ENCODE data around the gene PRDM4. TPM values are rescaled to one million over a fixed set of nuclear protein-coding genes. Genes with fewer than 3 reads are reported as not detected.

The PRDM4 gene, protein sequence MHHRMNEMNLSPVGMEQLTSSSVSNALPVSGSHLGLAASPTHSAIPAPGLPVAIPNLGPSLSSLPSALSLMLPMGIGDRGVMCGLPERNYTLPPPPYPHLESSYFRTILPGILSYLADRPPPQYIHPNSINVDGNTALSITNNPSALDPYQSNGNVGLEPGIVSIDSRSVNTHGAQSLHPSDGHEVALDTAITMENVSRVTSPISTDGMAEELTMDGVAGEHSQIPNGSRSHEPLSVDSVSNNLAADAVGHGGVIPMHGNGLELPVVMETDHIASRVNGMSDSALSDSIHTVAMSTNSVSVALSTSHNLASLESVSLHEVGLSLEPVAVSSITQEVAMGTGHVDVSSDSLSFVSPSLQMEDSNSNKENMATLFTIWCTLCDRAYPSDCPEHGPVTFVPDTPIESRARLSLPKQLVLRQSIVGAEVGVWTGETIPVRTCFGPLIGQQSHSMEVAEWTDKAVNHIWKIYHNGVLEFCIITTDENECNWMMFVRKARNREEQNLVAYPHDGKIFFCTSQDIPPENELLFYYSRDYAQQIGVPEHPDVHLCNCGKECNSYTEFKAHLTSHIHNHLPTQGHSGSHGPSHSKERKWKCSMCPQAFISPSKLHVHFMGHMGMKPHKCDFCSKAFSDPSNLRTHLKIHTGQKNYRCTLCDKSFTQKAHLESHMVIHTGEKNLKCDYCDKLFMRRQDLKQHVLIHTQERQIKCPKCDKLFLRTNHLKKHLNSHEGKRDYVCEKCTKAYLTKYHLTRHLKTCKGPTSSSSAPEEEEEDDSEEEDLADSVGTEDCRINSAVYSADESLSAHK
- polyA plus RNA-seq (2012; ENCODE audit: missing spikeins), result 9.3 TPM

DNA sequence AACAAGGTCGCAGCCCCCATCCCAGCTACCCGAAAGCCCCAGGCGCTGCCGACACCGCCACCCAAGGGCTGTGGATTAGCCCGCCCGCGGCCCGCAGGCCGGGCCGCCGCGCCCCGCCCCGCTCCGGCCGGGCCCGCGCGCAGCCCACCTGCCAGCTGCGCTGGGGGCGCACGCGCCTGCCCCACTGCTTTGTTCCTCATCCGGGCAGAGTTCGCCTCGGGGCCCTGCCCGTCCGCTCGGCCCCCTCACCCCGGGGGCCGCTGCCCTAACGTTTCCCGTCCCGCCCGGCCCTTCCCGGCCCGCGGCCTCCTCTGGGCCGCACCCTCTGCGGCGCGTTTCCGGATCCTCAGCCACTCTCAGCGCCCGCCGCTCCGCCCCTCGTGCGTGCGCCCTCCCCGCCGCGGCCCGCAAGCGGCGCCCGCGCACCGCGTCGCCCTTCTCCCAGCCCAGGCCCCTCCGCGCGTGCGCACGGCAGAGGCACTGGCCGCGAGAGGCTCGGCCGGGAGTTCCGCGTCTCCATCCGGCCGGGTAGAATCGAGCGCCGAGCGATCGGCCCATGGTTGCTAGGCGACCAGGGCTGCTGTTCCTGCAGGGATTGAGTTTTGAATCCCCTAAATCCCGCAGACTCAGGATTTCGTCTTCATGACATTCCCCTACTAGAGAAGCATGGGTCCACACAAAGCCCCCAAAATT is at the start of gene PRDM4:
Gene PRDM4, minus strand, starts transcription at position 329 of the 693 bp plus-strand sequence. CDS start 622 bp downstream, outside the sequence.
- peak; percentile 95 for FAIRE-seq
- peak; percentile 91 for DNase-seq (ENCODE audit: insufficient read length)
- peak; percentile 78; the same call in 1 of the 2 replicates for TF ChIP-seq POLR2AphosphoS5 (IDR thresholded peaks at IDR 0.05; ENCODE audit: low read depth, low read length)
- no peak for TF ChIP-seq TAF1 (IDR thresholded peaks at IDR 0.05; ENCODE audit: borderline replicate concordance, low read depth, low read length)
- peak; percentile 92 for TF ChIP-seq POLR2A (IDR thresholded peaks at IDR 0.05; ENCODE audit: low read depth, low read length)

DNA sequence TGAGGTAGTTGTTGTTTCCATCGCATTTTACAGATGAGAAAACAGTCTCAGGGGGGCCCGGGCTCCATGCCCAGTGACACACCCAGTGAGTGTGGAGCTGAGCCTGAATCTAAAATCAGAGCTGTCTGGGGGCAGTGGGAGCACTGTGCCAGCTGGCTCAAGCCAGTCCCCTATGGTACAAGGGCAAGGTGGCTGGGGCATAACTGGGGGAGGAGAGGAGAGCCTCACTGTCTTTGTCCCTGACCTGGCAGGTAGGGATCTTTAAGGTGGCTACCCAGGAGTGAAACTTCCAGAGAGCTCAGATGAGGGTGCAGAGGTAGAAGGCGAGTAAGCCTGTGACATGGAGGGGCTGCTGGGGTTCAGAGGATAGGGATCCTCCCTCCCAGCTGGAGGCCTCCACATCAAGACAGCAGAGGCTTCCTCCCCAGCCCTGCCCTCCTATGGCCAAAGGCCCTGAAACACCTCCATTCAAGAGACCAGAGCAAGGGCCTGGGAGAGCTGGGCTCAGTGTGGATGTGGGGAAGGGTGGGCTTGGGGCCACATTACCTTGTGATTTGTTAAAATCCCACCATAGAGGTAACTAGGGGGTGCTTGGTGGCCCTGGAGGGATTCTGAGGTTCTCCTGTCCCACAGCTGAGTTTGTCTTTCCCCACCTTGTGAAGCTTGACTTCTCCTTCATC is 46.7 kb upstream of the PRDM4 start:
- DNase-seq (ENCODE audit: insufficient read length) (no peak), FAIRE-seq (no peak)
- TF ChIP-seq POLR2AphosphoS5 (IDR thresholded peaks at IDR 0.05; ENCODE audit: low read depth, low read length), result no peak
- TF ChIP-seq POLR2A (IDR thresholded peaks at IDR 0.05; ENCODE audit: low read depth, low read length), result no peak
- no peak for TF ChIP-seq TAF1 (IDR thresholded peaks at IDR 0.05; ENCODE audit: borderline replicate concordance, low read depth, low read length)

DNA sequence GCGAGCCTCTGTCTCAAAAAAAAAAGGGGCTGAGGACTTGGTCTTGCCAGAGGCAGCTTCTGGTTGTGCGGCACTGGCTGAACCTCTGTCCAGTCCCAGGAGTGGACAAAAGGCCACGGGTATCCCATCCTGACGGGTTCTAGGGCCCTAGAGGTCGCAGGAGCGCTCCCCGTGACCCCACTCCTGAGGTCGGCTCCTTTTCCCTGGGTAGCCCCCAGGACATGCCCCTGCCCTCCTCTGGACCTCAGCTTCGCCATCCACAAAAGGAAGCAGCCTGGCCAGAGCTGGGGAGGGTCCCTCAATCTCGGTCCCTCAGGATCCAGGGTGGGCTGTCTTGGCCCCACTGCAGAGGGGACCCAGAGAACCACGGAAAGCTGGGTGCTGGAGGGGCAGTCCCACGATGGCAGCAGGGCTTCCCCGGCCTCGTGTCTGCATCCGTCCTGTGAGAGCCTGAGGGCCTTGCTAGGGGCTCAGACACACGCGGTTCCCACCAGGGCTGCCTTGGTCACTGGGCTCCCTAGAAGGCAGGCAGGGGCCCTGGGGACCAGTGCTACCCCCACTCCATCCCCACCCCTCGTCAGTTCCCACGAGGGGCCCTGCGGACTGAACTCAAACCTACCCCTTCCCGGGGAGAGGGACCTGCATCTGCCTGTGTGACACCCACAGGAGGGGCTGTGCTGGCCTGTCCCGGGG is 44.7 kb upstream of the PRDM4 start:
- FAIRE-seq (no peak), DNase-seq (ENCODE audit: insufficient read length) (no peak)
- TF ChIP-seq POLR2AphosphoS5 (IDR thresholded peaks at IDR 0.05; ENCODE audit: low read depth, low read length) (no peak), TAF1 (IDR thresholded peaks at IDR 0.05; ENCODE audit: borderline replicate concordance, low read depth, low read length) (no peak), POLR2A (IDR thresholded peaks at IDR 0.05; ENCODE audit: low read depth, low read length) (no peak)

DNA sequence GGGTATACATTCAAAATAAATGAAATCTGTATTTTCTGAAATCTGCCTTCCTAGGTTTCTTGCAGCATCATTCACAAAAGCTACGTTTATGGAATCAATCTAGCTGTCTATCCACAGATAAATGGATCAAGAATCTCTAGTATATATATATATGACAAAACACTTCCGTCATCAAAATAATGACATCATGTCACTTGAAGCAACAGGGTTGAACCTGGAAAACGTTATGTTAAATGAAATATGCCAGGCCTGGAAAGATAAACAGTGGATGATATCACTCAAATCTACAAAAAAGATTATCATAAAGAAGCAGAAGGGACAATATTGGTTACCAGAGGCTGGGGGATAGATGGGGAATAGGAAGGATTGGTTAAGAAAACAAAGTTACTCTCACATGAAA is 42.2 kb upstream of the PRDM4 start:
- DNase-seq (ENCODE audit: insufficient read length) (no peak), FAIRE-seq (no peak)
- TF ChIP-seq POLR2AphosphoS5 (IDR thresholded peaks at IDR 0.05; ENCODE audit: low read depth, low read length), result no peak
- no peak for TF ChIP-seq POLR2A (IDR thresholded peaks at IDR 0.05; ENCODE audit: low read depth, low read length)
- TF ChIP-seq TAF1 (IDR thresholded peaks at IDR 0.05; ENCODE audit: borderline replicate concordance, low read depth, low read length), result no peak

DNA sequence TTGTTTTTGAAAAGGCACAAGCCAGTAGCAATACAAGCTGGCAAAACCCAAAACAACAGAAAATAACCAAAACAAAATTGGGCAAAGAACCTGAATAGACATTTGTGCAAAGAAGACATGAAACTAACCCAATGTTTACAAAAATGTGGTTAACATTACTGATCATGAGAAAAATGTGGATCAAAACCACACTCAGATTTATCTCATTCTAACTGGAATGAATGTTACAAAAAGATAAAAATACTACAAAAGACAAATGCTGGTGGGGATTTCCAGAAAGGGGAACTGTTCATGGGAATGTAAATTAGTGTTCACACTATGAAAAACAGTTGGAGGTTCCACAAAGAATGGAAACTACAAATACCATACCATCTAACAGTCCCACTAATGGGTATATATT is 40.2 kb upstream of the PRDM4 start:
- no peak for TF ChIP-seq TAF1 (IDR thresholded peaks at IDR 0.05; ENCODE audit: borderline replicate concordance, low read depth, low read length)
- no peak for TF ChIP-seq POLR2A (IDR thresholded peaks at IDR 0.05; ENCODE audit: low read depth, low read length)
- no peak for TF ChIP-seq POLR2AphosphoS5 (IDR thresholded peaks at IDR 0.05; ENCODE audit: low read depth, low read length)
- no peak for FAIRE-seq
- DNase-seq (ENCODE audit: insufficient read length), result no peak

DNA sequence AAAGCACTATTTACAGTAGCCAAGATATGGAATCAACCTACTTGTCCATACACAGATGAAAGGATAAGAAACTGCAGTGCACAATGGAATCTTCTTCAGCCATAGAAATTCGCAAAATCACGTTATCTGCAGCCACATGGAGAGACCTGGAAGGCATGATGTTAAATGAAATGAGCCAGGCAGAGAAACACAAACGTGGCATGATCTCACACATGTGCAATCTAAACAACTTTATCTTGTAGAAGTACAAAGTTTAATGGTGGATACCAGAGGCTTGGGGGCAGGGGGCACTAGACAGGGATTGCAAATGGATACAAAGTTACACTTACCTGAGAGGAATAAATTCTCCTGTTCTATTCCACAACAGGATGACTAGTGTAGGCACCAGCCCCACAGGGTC is 37.6 kb upstream of the PRDM4 start:
- TF ChIP-seq TAF1 (IDR thresholded peaks at IDR 0.05; ENCODE audit: borderline replicate concordance, low read depth, low read length), result no peak
- TF ChIP-seq POLR2A (IDR thresholded peaks at IDR 0.05; ENCODE audit: low read depth, low read length), result no peak
- no peak for TF ChIP-seq POLR2AphosphoS5 (IDR thresholded peaks at IDR 0.05; ENCODE audit: low read depth, low read length)
- DNase-seq (ENCODE audit: insufficient read length) (no peak), FAIRE-seq (no peak)

DNA sequence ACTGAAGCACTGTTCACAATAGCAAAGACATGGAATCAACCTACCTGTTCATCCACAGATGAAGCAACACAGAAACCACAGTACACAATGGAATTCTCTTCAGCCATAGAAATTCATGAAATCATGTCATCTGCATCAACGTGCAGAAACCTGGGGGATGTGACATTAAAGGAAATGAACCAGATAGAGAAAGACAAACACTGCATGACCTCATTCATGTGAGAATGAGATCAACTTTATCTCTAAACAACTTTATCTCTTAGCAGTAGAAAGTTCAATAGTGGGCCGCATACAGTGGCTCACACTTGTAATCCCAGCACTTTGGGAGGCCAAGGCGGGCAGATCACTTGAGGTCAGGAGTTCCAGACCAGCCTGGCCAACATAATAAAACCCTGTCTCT is 33.5 kb upstream of the PRDM4 start:
- DNase-seq (ENCODE audit: insufficient read length) (no peak), FAIRE-seq (no peak)
- TF ChIP-seq POLR2AphosphoS5 (IDR thresholded peaks at IDR 0.05; ENCODE audit: low read depth, low read length) (no peak), POLR2A (IDR thresholded peaks at IDR 0.05; ENCODE audit: low read depth, low read length) (no peak), TAF1 (IDR thresholded peaks at IDR 0.05; ENCODE audit: borderline replicate concordance, low read depth, low read length) (no peak)

DNA sequence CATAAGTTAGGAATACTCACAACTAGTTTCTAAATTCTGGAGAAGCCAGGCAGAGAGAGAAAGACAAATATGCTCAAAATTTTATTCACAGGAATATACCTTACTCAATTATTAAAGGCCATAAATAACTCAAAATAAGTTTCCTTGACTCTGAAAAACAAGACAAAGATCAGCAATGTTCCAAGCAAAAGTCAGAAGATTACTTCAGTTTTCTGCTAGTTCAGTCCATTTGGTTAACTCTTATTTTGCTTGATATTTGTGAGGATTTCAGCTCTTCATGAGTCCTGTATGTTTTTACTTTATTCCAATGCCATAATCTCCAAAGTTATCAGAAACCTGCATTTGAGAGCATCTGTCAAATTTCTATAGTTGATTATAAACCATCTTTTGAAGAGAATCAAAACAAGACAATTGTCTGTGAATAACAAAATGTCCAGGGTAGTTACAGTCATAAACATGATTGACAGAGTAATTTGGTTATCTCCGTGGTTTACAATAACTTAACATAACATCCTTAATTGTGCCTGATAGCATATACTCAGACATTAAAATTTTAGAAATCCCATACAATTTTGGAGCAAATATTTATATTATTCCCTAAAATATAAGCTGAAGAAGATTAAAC is 30.6 kb upstream of the PRDM4 start:
- TF ChIP-seq POLR2A (IDR thresholded peaks at IDR 0.05; ENCODE audit: low read depth, low read length), result no peak
- no peak for TF ChIP-seq TAF1 (IDR thresholded peaks at IDR 0.05; ENCODE audit: borderline replicate concordance, low read depth, low read length)
- no peak for TF ChIP-seq POLR2AphosphoS5 (IDR thresholded peaks at IDR 0.05; ENCODE audit: low read depth, low read length)
- no peak for FAIRE-seq
- no peak for DNase-seq (ENCODE audit: insufficient read length)

DNA sequence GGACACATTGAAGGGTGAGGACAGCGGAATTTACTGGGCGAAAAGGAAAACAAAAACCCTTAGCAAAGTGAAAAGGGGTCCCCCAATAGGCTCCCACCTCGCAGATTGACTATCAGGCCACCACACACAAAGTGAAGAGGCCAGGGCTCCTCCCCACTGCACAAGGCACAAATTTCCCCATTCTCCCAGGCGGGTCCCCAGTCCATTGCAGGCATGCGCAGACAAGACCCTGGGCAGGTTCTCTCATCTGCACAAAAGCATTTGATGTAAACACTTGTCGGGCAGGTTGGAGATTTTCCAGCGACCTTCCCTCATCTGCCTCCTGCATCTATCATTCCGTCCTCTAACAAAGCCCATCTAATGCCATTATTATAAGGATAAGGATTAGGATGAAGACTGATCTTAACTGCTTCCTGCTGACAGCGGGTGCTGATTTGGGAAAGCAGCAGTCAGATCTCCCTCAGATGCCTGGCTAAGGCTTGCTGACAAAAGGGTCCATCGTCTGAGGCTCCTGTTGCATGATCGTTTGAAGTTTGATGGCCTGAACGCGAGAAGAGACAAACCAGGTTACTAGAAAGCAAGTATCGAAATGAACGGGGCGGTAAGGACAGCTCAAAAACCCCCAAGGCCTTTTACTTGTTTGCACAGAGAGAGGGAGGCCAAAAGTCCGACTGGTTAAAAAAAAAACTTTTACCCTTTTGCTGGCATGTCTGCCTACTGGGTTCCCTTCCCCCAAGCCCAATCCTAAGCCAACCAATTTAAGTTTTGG is 27.9 kb upstream of the PRDM4 start:
- no peak for FAIRE-seq
- no peak for DNase-seq (ENCODE audit: insufficient read length)

More for the DNA sequence above, 27.9 kb upstream of the PRDM4 start:
- no peak for TF ChIP-seq POLR2A (IDR thresholded peaks at IDR 0.05; ENCODE audit: low read depth, low read length)
- no peak for TF ChIP-seq TAF1 (IDR thresholded peaks at IDR 0.05; ENCODE audit: borderline replicate concordance, low read depth, low read length)
- TF ChIP-seq POLR2AphosphoS5 (IDR thresholded peaks at IDR 0.05; ENCODE audit: low read depth, low read length), result no peak
